ENCODE data around the gene EHBP1.

EHBP1 gene

DNA sequence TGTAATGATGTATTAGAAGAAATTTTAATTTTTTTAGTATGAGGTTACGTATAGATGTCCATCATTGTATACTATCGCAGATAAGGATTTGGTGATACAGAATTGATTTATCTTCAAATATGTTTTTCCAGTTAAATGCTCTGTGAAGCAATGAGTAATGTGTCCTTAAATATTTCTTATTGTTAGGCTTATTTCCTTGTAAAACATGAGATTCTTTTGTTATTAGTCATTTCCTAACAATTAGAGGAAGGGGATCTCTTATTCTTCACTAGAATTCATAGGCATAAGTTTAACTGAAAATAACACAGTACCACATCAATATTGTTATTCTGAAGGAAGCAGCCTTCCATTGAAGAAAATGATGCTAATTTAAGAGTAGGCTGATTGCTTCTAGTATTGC lies 329.7 kb downstream of the EHBP1 start:
- H3K9me2 ChIP-seq (replicated peaks; ENCODE audit: control insufficient read depth, low read length) = no peaks in the 10 kb centered on the region
- no peaks in the 10 kb centered on the region for H3K4me1 ChIP-seq (ENCODE audit: control insufficient read depth, low read length)
- H3K79me2 ChIP-seq (ENCODE audit: control insufficient read depth, low read length) = no peaks in the 10 kb centered on the region
- no peaks in the 10 kb centered on the region for H3K36me3 ChIP-seq (ENCODE audit: control insufficient read depth, low read length)
- no peaks in the 10 kb centered on the region for H3F3A ChIP-seq (ENCODE audit: control insufficient read depth, insufficient read depth)
- H3K27ac ChIP-seq (ENCODE audit: low read depth, low read length) = no peak overlapping the region
- no peak for TF ChIP-seq EZH2phosphoT487 (IDR thresholded peaks at IDR 0.05; ENCODE audit: borderline replicate concordance, low read length)
- TF ChIP-seq, protein P1, sequence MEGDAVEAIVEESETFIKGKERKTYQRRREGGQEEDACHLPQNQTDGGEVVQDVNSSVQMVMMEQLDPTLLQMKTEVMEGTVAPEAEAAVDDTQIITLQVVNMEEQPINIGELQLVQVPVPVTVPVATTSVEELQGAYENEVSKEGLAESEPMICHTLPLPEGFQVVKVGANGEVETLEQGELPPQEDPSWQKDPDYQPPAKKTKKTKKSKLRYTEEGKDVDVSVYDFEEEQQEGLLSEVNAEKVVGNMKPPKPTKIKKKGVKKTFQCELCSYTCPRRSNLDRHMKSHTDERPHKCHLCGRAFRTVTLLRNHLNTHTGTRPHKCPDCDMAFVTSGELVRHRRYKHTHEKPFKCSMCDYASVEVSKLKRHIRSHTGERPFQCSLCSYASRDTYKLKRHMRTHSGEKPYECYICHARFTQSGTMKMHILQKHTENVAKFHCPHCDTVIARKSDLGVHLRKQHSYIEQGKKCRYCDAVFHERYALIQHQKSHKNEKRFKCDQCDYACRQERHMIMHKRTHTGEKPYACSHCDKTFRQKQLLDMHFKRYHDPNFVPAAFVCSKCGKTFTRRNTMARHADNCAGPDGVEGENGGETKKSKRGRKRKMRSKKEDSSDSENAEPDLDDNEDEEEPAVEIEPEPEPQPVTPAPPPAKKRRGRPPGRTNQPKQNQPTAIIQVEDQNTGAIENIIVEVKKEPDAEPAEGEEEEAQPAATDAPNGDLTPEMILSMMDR (IDR thresholded peaks at IDR 0.05; ENCODE audit: low read depth, low read length, poor library complexity, severe bottlenecking) = no peak
- no peaks in the 10 kb centered on the region for H4K20me1 ChIP-seq (ENCODE audit: control insufficient read depth, insufficient read depth, low read depth, low read length)
- no peaks in the 10 kb centered on the region for H3K9me3 ChIP-seq (ENCODE audit: control insufficient read depth, insufficient read depth, low read length)
- no peak overlapping the region for H3K4me2 ChIP-seq (ENCODE audit: low read length)
- no peak overlapping the region for H3K4me3 ChIP-seq (ENCODE audit: low read length)
- no peaks in the 10 kb centered on the region for H3K27me3 ChIP-seq (ENCODE audit: control insufficient read depth, low read length)

DNA sequence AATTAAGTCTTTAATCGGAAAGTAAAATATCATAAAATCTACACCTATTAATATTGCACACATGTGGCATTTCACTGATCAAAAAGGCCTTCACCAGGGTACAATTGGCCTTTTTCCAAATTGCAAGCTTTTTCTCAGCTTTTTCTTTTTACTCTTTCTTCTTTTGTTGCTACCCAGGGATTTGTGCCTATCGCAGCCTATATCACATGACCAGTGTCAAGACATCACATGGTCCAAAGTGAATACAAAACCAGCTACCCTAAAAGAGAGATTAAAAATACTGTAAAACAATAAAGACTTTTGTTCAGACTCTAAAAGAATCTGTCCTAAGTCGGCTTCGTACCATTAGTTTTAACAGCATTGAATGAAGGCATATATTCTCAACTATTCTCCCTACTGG lies 330.1 kb downstream of the EHBP1 start:
- H3K27ac ChIP-seq (ENCODE audit: low read depth, low read length) = no peak overlapping the region
- no peak for TF ChIP-seq EZH2phosphoT487 (IDR thresholded peaks at IDR 0.05; ENCODE audit: borderline replicate concordance, low read length)
- TF ChIP-seq, protein P1 (IDR thresholded peaks at IDR 0.05; ENCODE audit: low read depth, low read length, poor library complexity, severe bottlenecking) = no peak
- H3K36me3 ChIP-seq (ENCODE audit: control insufficient read depth, low read length) = no peaks in the 10 kb centered on the region
- H3K79me2 ChIP-seq (ENCODE audit: control insufficient read depth, low read length) = no peaks in the 10 kb centered on the region
- H3K4me1 ChIP-seq (ENCODE audit: control insufficient read depth, low read length) = no peaks in the 10 kb centered on the region
- no peaks in the 10 kb centered on the region for H3F3A ChIP-seq (ENCODE audit: control insufficient read depth, insufficient read depth)
- H4K20me1 ChIP-seq (ENCODE audit: control insufficient read depth, insufficient read depth, low read depth, low read length) = no peaks in the 10 kb centered on the region
- no peaks in the 10 kb centered on the region for H3K9me3 ChIP-seq (ENCODE audit: control insufficient read depth, insufficient read depth, low read length)
- no peak overlapping the region for H3K4me3 ChIP-seq (ENCODE audit: low read length)
- H3K9me2 ChIP-seq (replicated peaks; ENCODE audit: control insufficient read depth, low read length) = no peaks in the 10 kb centered on the region
- no peak overlapping the region for H3K4me2 ChIP-seq (ENCODE audit: low read length)
- H3K27me3 ChIP-seq (ENCODE audit: control insufficient read depth, low read length) = no peaks in the 10 kb centered on the region

DNA sequence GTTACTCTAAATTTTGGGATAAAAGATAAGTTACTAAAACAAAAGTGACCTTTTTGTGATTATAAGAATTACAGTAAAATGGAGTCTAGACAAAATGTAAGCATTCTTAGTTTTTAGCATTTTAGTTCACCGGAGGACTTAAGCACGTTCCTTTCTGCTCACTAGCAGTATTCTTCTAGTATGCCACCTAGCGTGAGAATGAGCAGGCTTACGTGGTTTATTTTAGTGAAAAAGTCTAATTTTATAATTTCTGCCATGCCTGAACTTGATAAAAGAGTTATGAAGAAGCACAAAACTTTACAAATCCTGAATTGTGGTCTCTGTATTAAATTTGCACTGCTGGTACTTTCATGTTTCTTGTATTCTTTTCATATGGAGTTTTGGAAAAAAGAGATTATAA lies 332.5 kb downstream of the EHBP1 start:
- no peaks in the 10 kb centered on the region for H3K27me3 ChIP-seq (ENCODE audit: control insufficient read depth, low read length)
- H3F3A ChIP-seq (ENCODE audit: control insufficient read depth, insufficient read depth) = no peaks in the 10 kb centered on the region

More for the DNA sequence above, 332.5 kb downstream of the EHBP1 start:
- H3K9me2 ChIP-seq (replicated peaks; ENCODE audit: control insufficient read depth, low read length) = no peaks in the 10 kb centered on the region
- H3K4me1 ChIP-seq (ENCODE audit: control insufficient read depth, low read length) = no peaks in the 10 kb centered on the region
- TF ChIP-seq, protein P1 (IDR thresholded peaks at IDR 0.05; ENCODE audit: low read depth, low read length, poor library complexity, severe bottlenecking) = no peak
- no peak for TF ChIP-seq EZH2phosphoT487 (IDR thresholded peaks at IDR 0.05; ENCODE audit: borderline replicate concordance, low read length)
- no peaks in the 10 kb centered on the region for H4K20me1 ChIP-seq (ENCODE audit: control insufficient read depth, insufficient read depth, low read depth, low read length)
- no peaks in the 10 kb centered on the region for H3K9me3 ChIP-seq (ENCODE audit: control insufficient read depth, insufficient read depth, low read length)
- H3K36me3 ChIP-seq (ENCODE audit: control insufficient read depth, low read length) = no peaks in the 10 kb centered on the region
- H3K79me2 ChIP-seq (ENCODE audit: control insufficient read depth, low read length) = no peaks in the 10 kb centered on the region
- no peak overlapping the region for H3K4me2 ChIP-seq (ENCODE audit: low read length)
- H3K4me3 ChIP-seq (ENCODE audit: low read length) = no peak overlapping the region
- no peak overlapping the region for H3K27ac ChIP-seq (ENCODE audit: low read depth, low read length)
